NOMO-1 treated with DMSO at 0.1 percent for 48 hours (cell line): ENCODE measurements around the gene FBN1.

Experiments
- DNase-seq: peaks from one replicate; lab custom pipeline; 2025; ENCODE audit not compliant: unreplicated experiment; lab: John Stamatoyannopoulos, UW

The FBN1 gene

DNA sequence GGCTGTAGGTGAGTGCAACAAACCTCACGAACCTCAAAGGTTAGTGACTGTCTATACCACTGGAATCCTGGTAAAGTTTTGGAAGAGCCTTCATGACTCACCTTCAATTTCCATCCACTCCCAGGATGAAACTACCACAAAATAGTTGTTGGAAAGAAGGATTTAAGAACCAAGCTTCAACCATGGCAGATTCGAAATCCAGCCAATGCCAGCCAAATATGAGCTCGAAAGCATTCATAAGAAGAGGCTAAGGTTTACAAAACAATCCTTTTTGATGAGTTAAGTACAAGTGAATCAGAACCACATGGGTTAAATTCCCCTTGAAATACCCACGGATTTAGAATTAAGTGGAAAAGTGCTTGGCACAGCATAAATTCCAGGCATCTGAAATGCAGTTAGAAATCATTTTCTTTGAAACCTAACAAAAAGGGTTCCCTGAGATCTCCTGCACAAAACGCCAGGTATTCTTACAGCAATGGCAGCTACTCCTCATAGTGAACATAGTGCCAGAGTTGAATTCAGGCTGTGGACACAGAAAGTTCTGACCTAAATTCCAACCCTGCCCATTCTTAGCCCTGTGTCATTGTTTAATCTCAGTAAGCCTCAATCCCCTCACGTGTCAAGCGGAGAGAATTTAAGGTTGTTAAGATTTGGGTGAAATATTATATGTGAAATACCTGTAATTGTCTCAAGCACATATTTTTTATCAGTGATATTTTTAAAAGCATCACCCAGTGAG, 89.2 kb downstream of the FBN1 start:
- no peak for DNase-seq

DNA sequence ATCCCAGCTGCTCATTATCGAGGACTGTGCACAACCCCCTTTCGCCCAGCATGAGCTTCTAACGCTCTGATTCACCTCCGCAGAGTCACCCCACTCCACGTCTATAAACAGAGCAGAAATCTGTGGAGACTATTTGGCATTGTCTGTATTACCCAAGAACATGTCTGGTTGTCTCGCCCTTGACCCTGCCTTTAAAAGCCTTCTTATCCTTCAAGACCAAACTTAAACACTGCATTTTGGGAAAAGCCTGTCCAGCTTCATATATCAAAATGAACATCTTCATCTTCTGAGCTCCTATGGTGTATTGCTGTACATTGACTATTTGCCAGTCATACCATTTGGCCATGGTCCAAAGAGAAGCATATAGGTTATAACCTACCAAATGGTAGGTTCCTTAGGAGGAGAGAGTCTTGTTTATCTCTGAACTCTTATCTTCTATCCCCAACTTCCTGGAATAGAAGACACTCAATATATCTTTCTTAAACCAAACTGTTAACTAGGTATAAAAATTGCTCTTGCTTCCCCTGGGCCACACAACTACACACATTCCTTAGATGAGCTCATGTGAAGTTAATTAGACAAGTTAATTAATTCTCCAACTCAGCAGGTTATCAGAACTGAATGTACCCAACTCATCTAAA, 90.1 kb downstream of the FBN1 start:
- DNase-seq, result no peak

DNA sequence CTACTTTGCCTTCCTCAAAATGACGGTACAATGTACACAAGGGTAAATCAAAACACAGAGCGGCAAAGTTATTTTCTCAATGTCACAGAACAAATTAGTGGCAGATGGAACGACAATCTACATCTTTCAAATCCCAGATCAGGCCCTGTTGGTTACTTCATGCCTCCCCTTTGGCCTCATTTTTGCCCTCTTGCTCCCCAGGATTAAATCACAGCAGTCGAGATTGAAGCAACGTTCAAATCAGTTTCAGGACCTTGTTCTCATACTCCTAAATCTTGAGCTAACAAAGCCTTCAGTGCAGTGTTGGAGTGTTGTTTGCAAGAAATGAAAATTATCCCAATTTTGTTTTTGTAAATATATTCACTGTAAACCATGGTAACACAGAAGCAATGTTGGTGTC, 91.4 kb downstream of the FBN1 start:
- DNase-seq, result no peak

DNA sequence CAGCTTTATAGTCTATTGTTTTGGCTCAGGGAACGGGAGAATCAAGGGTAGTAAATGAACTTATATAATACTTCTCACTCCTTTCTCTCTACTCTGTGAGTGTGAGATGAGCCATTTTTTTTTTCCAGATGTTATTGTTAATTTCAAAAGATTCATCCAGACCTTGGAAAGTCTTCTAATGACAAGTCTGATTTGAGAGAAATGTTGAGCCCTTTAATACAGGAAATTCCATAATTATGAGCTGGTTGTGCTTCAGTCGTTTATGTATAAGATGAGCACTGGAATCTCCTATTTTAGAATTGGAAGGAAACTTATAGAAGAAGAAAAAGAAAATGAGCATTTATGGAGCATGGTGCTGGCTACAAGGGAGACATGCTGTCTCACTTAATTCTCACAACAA, 92.0 kb downstream of the FBN1 start:
- DNase-seq, result no peak

DNA sequence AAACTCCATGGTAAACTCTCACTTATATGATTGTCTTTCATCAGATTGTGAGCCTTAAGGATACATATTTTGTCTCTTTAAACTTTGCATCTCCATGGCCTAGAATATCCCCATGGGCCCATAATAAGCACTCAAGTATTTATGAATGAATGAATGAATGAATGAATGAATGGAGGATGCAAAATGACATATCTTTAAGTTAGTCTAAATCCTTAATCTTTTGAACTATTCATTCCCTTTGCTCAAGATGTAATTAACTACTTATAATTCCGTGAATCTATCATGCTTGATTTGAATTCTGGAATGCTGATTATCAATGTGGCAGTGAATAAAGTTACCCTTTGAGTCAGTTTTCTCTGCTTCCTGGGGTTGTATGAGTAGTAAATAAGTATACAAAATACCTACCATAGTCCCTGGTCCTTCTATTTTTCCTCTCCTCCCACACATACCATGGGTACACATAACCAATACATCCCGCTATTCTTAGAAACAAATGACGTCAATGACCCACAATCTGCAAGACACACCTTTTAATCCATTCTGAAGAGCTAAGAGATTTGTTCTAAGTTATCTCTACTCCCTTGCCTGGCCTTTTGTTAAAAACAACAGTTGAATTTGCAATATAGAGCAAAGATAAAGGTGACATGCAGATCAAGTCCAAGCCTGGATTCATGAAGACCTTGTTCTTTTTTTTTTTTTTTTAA, 94.5 kb downstream of the FBN1 start:
- DNase-seq, result no peak

DNA sequence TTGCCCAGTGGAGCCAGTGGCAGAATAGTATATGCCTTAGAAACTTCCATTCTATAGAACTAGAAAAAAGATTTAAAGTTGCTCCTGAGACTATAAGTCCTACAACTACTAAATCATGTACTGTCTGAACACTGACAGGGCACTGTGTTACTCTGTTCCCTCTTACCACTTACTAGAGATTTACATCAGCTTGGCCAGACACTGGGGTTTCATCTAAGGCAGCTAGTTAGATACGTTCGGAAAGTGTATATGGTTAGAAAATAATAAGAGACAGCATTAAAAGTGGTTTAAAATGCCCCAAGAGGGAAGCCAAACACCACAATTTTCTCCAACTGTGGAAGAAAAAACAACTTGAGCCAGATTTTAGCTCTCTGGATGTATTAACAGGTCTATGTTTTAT, 97.1 kb downstream of the FBN1 start:
- no peak for DNase-seq

DNA sequence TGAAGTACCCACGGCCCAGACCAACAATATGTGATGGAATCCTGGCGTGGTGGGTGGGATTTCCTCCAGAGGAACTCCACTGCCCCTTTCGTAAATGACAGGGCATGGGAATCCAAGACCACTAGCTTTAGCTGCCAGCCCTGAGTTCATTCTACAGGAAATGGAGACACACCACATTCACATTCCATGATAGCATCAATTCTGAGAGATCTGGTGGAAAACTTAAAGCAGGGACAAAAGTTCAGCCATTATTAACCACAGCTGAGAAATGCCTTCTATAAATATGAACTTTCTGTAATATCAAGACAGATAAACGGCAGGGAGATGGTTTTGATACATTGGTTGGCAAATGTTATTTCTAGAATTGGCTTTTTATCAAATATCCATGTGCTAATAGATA, 98.2 kb downstream of the FBN1 start:
- no peak for DNase-seq

DNA sequence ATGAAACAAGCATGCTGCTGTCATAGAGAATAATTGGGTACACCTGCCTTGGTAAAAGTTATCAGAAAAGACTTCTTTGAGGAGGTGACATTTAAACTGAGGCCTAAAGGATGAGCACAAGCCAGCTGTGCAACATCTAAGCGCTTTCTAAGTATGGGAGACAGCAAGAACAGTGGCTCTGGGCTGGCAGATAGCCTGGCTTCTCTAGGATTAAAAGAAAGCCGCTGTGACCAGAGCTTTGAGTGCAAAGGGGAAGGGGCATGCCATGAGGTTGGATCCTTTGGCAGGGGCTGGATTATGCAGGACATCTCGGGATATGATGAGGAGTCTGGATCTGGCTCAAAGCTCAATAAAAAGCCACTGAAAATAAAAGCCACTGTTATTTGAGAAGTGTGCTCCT, 99.2 kb downstream of the FBN1 start:
- no peak for DNase-seq

DNA sequence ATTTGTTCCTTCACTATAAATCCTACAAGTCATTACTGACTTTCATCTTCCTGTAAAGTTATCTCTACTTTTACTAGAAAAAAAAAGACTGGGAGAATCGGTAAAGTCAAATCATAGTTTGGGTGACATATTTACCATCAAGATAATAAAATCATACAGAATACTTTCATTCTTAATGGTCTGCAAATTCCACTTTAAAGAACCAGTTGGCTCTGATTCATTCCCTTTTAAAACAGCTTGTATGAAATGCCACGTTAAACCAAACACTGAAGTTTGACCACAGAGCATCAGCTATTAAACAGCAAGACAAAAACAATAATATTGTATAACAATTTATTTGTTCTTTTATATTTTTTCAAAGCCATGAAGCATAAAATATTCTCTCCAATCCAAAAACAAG, 100.7 kb downstream of the FBN1 start:
- DNase-seq, result no peak

DNA sequence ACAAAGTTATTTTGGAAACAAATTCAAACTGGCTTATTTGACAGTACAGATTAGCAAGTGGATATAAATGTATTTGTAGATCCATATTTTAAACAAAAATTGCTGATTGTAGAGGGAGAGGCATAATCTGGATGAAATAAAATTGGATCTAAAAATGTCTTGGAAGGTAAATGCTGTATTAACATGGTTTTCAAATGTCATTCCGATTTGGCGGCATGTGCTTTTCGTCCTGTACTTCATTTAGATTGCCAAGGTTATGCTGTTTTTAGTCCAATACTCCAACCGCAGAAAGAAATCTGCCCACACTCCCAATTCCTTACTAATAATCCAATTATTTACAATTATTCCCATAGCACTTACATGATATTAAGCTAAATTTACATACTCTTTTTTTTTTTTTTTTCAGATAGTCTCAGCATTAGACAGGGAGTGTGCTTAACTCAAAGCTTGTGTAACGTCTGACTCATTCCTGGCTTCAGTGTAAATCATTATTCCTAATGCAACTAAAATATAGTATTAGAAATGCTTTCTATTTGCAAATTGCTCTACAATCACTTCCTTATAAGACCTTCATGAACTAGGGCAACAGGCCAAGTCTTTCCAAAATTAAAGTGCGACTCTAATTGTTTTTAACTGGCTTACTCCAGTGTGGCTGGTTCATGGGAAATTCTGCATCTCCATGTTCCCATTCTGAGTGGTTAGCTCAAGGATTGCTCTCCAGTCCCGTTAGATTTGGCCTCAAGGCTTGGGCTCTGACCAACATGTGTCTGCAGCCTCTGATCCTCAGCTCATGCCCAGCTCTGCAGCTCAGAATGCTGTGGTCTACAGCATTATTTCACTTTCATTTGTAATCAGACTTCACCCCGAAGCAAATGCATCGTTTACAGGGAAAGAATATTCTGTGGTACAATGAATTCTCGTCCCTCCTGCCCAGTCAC, 103.9 kb downstream of the FBN1 start:
- no peak for DNase-seq

DNA sequence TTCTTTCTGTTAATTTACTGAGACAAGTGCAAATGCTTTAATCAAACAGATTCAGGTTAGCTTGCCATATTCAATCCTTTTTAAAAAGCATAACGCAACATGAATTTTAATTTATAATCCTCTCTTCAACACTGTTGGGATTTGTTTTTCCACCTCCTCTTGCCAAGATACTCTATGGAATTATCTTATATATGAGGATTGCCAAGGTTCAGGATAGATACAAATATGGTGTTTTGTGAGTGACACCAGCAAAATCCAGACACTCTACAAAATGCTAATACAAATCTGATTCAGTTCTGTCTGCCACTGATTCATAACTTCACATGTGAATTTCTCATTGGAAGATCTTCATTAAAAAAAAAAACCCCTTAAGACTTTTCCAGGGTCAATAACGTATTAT, 104.8 kb downstream of the FBN1 start:
- DNase-seq, result no peak

DNA sequence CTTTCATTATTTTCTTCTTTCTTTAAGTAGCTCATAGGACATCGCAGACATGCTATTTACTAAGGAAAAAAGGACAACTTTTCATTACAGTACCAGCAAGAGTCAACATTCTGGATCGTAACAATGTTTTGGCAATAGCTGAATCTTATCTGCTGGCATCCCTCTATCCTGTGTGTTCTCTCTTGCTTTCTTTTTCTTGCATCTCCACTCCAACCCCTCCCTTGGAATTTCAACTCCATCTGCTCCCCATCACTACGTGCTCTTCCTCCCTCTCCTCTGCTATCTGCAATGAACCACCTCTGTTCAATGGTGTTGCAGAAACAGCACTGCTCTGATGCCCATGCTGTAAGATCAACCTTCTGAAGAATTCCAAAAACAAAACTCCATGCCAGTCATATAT, 106.6 kb downstream of the FBN1 start:
- no peak for DNase-seq

DNA sequence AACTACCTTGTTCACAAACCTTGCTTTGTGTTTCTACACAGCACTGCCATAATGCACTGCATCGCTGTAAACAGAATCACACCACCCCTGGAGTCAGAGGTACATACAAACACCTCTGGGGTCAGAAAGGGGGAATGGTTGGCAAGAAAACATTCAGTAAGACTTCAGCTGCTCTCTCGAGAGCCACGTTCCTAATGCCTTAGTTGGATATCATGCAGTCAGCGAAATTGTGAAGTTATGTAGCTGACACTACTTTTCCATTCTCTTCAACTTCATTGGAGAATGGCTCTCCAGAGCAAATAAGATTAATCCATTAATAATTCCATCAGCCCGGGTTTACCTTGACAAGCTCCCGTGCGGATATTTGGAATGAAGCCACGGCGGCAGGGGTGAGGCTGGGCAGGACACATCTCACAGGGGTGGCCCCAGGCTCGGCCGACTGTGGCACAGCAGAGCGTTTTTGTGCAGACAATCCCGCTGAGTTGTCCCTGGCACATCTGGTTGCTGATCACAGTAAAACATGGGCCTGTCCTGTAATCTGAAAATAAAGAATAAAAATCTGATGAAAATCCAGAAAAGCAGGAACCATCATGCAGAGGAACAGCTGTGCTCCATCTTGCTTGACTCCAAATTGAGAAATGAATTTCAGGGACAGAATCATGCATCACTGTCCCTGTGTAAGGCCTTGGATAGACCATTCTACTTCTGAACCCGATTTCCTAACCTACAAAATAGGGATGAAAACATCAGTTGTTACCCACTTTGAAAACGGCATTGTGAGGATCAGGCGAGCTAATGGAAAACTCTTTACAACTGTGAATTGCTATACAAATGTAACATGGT, 108.0 kb downstream of the FBN1 start:
- DNase-seq, result no peak

DNA sequence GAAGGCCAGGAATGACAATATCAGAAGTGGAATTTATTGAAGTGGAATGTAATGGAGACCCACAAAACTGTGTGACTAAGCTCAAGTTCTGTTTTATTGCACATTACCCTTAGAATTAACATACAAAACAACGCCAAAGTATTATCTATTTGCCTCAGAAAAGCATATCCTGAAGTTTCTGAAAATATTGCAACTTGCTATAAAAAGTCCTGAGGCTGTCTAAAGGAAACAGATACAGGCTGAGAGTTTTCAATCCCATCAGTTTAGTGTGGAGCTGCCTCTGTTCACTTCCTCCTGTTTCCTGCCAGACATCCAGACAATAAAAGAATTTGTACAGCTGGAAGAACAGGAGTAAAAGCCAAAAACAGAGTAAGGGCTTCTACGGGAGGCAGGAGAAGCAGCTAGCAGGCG, 108.8 kb downstream of the FBN1 start:
- no peak for DNase-seq

DNA sequence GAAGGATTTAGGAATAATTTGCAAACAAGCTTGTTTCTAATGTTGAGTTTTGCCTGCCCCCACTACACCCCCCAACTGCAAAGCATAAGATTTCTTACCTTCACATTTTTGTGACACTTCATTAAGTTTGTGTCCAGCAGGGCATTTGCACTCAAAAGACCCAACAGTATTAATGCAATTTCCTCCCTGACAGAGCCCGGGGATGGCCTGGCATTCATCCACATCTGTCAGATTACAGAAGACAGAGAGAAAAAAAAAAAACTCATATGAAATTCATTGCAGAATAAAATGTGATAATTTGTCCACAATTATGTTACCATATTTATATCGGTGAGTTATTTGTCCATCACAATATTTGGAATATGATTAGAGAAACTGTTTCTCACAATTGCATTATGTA, 111.5 kb downstream of the FBN1 start:
- DNase-seq, result no peak

DNA sequence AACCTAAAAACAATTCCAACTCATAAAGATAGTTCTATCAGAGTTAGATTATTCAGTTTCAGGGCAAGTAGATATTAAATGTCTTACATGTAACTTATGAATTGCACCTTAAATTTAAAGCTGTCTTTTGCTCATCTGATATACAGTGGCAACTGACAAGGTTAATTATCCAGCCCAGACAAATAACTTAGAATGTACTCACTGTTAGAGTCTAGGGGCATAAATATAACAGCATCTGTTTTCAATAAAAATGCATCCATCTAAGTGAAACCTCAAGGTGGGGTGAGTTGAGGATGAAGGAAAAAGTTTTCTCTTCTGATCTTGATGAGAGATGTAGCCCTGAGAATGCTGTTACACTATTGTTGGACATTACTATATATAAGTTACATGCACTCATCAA, 112.6 kb downstream of the FBN1 start:
- no peak for DNase-seq

DNA sequence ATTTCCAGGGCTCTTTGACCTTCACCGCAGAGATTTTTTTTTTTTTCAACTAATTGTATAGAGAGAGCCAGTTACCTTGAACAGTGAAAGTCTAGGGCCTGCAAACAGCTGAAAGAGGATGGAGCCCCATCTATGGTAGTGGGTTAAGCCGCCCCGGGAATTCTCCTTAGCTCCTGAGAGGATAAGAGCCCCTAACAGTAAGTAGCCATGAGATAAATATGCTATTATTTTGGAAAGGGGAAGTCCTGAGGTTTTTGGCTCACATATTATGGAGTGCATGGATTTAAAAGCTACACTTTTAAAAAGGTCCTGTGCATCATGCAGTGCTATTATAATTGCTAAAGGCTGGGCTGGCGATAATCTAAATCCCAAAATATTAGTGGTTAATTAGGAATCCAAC, 115.0 kb downstream of the FBN1 start:
- DNase-seq, result no peak

DNA sequence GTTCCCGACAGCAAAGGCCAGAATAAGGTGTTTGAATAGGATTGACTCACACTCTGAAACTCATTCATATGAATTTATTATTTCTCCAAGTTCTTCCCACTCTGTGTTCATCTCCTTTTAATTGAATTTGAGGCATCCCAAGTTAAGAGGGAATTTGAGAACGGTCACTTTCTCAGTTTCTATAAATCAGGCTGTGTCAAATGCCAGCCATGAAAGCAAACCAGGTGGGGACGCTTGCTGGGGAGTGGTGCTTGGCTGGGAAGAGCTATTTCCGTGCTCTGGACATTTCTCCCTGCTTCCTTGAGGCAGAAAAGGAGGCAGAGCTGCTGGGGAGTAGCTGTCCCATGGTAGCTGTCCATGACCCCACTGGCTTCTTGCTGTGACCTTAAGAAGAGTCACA, 116.6 kb downstream of the FBN1 start:
- DNase-seq, result no peak

DNA sequence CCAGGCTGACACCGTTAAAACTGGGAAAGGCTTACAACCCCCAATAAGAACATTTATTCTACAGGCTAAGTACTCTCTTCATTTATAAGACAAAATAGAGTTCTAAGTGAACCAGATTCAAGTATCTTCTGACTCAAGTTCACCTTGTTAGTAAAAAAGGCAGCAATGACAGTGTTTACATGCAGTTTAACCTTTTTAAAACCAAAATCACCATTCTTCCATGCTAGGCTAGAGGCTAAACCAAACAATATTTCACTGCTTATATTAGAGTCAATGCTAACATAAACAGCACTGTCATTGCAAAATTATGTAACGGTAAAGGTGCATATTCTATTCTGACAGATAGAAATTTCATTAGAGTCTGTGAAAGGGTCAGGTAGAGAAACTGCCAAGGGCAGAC, 118.0 kb downstream of the FBN1 start:
- no peak for DNase-seq

DNA sequence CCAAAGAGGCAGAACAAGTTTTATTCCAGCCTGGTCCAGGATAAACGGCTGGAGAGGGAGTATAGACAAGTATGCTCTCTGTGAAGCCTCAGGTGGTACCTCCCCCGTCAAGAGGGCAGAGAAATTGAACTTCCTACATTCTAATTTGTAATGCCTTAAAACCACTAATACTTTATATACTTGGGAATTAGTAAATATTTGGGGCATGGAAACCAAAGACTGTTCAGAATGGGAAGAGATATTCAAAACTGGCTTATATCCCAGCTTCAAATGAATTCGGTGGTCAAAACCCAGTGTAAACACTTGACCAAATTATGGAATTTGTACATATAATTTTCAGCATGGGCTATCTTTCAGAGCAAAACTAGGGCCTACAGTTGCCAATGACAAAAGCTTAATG, 122.6 kb downstream of the FBN1 start:
- no peak for DNase-seq
